Mesendoderm (in vitro differentiated cells): Measurements from ENCODE around the gene ACAN.

Source experiments
- DNase-seq: peaks from one replicate; pipeline ENCODE4 v3.0.0; 2013
- H2AK5ac ChIP-seq: 2 replicates; pipeline ENCODE4 v1.6.1; 2013; ENCODE audit warnings: low read length, inconsistent platforms
- H2BK120ac ChIP-seq: 2 replicates; pipeline ENCODE4 v1.6.1; 2013; ENCODE audit warnings: low read depth, mild to moderate bottlenecking, low read length, moderate library complexity, mixed read lengths
- H2BK15ac ChIP-seq: replicated peaks from 2 replicates; pipeline ENCODE4 v1.6.1; 2013; ENCODE audit warnings: low read depth, mild to moderate bottlenecking, moderate library complexity
- H2BK5ac ChIP-seq: 2 replicates; pipeline ENCODE4 v1.6.1; 2013; ENCODE audit warnings: low read length, inconsistent platforms
- H3K18ac ChIP-seq: 2 replicates; pipeline ENCODE4 v1.6.1; 2013; ENCODE audit warnings: mild to moderate bottlenecking, low read length, mixed read lengths
- H3K23ac ChIP-seq: one replicate; pipeline ENCODE4 v1.6.1; 2013; ENCODE audit warnings: low read length
- H3K27ac ChIP-seq: 2 replicates; pipeline ENCODE4 v1.5.1; 2013; ENCODE audit warnings: low read depth, mild to moderate bottlenecking, inconsistent platforms, low read length, moderate library complexity
- H3K27me3 ChIP-seq: 2 replicates; pipeline ENCODE4 v1.6.1; 2013; ENCODE audit warnings: low read length, control low read depth, mild to moderate bottlenecking, inconsistent platforms; ENCODE audit not compliant: insufficient read depth, poor library complexity
- H3K36me3 ChIP-seq: 2 replicates; pipeline ENCODE4 v1.6.1; 2013; ENCODE audit warnings: low read length, inconsistent platforms; ENCODE audit not compliant: control insufficient read depth, insufficient read depth
- H3K4ac ChIP-seq: one replicate; pipeline ENCODE4 v1.6.1; 2013; ENCODE audit warnings: low read depth, mild to moderate bottlenecking, low read length, moderate library complexity
- H3K4me1 ChIP-seq: 2 replicates; pipeline ENCODE4 v1.6.1; 2013; ENCODE audit warnings: low read depth, low read length, inconsistent platforms; ENCODE audit not compliant: control insufficient read depth
- H3K4me2 ChIP-seq: 2 replicates; pipeline ENCODE4 v1.6.1; 2013; ENCODE audit warnings: low read length
- H3K4me3 ChIP-seq: 2 replicates; pipeline ENCODE4 v1.5.1; 2013; ENCODE audit warnings: mild to moderate bottlenecking, low read length
- H3K56ac ChIP-seq: one replicate; pipeline ENCODE4 v1.6.1; 2013; ENCODE audit warnings: low read length
- H3K79me1 ChIP-seq: 2 replicates; pipeline ENCODE4 v1.6.1; 2013; ENCODE audit warnings: low read length, inconsistent platforms
- H3K79me2 ChIP-seq: 2 replicates; pipeline ENCODE4 v1.6.1; 2013; ENCODE audit warnings: mild to moderate bottlenecking, low read length; ENCODE audit not compliant: control insufficient read depth, insufficient read depth
- H3K9ac ChIP-seq: 2 replicates; pipeline ENCODE4 v1.6.1; 2013; ENCODE audit warnings: low read length, inconsistent platforms
- H4K5ac ChIP-seq: one replicate; pipeline ENCODE4 v1.6.1; 2013; ENCODE audit warnings: low read length
- H4K8ac ChIP-seq: one replicate; pipeline ENCODE4 v1.6.1; 2013; ENCODE audit warnings: low read depth, mild to moderate bottlenecking, control low read depth, low read length, moderate library complexity
- WGBS: extraction: QIAGEN DNeasy Blood & Tissue Kit; methylation state at CpG from one replicate; pipeline ENCODE4 v1.1.7; 2013; ENCODE audit warnings: low lambda C conversion rate, missing lambda C conversion rate; ENCODE audit not compliant: insufficient coverage; ENCODE audit errors: extremely low coverage; 5-methylcytosine and 5-hydroxymethylcytosine counted together

The ACAN gene

DNA sequence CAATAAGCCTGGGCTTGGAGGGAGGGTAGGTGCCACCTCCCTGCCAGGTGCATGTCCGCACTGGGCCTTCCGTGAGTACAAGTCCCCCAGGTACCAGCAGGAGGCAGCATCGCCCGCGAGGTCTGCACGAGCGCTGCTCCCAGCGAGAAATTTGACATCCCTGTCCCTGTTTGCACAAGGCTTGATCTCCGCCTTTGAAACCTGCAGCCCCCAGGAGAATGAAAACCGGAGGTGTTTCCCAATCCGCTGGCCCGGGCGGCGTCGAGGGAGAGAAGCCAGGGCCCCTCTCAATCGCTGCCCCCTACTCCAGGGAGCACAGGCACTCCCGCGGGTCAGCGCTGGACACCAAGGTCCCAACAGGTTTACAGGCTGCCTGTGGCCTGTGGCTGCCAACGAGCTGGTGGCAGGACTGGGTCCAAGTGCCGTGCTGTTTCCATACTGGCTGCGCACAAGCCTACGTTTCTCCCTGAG, 91.1 kb downstream of the ACAN start:
- Histone ChIP-seq H3K4me3 (peak overlapping the region; percentile 36), H2BK15ac (no peak overlapping the region), H3K18ac (no peak overlapping the region), H4K8ac (no peak overlapping the region), H2BK120ac (no peak overlapping the region), H3K9ac (peak overlapping the region; percentile 65), H3K79me1 (no peaks in the 10 kb centered on the region), H3K27me3 (no peaks in the 10 kb centered on the region), H4K5ac (no peak overlapping the region), H2BK5ac (no peak overlapping the region), H3K79me2 (no peaks in the 10 kb centered on the region), H3K27ac (no peak overlapping the region), H2AK5ac (no peak overlapping the region), H3K4me2 (peak overlapping the region; percentile 93), H3K4ac (no peak overlapping the region), H3K23ac (peak overlapping the region; percentile 80), H3K36me3 (no peaks in the 10 kb centered on the region), H3K4me1 (peaks cover 2% of the 10 kb centered on the region), H3K56ac (peak overlapping the region; percentile 49)
- no CpG with 5 or more reads among the region's 23 CpGs for WGBS
- DNase-seq: peak; percentile 88

DNA sequence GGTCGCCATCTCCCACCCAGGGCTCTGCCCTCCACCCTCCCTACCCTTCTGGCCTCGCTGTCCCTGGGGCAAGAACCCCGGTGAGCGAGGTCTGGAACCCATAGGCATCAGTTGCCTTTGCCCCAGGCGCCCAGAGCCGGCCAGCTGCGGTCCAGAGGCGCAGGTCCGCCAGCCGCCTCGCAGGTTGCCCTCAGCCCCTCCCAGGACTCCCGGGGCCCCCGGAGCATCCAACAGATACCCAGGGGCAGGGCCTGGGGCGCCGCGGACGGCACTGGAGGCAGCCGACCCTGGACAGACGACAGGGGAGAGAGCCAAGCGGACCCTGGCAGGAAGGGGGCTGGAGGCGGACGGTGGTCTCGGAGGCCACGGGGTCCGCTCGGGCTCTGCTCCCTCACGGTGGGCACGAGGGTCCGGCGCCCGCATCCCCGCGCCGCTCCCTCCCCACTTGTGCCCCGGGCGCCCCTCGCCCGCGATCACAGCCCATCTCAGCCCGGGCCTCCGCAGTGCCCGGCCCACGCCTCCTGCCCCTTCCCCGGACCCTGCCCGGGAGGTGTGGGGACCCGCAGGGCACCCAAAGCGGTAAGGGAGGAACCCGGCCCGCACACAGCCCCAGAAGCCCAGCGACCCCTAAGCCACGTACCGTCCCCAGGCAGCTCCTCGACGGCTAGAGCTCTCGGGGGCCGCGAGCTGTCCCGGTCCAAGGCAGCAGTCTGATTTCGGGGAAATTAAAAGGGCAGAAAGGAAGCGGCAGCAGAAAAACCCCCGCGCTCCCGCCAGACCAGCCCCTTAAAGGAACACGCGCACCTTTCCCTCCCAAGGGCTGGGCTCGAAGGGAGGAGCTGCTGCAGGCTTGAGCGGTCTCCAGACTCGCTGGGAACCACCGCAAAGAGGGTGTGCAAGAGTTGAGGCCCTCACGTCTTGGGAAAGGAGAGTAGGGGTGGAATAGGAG, 91.9 kb downstream of the ACAN start, which contains the start of gene HAPLN3:
Gene HAPLN3 (minus strand): TSS at position 726 of the 949 bp plus-strand sequence. CDS start 8,246 bp downstream, outside the sequence.
- no peak within 1 kb of the TSS for H3K27ac ChIP-seq
- no peak within 1 kb of the TSS for H4K5ac ChIP-seq
- no peak within 1 kb of the TSS for H2AK5ac ChIP-seq
- peaks cover 2% of the 10 kb centered on the region for H3K4me1 ChIP-seq
- H3K4ac ChIP-seq: no peak within 1 kb of the TSS
- no peak within 1 kb of the TSS for H2BK120ac ChIP-seq
- no peaks in the 10 kb centered on the region for H3K79me2 ChIP-seq
- peak within 1 kb of the TSS; percentile 93 for H3K4me2 ChIP-seq
- H4K8ac ChIP-seq: no peak within 1 kb of the TSS
- no peaks in the 10 kb centered on the region for H3K79me1 ChIP-seq
- peak within 1 kb of the TSS; percentile 65 for H3K9ac ChIP-seq
- no CpG with 5 or more reads among the region's 70 CpGs for WGBS
- H3K23ac ChIP-seq: peak within 1 kb of the TSS; percentile 80
- H3K4me3 ChIP-seq: peak within 1 kb of the TSS; percentile 36
- no peak within 1 kb of the TSS for H2BK5ac ChIP-seq
- H2BK15ac ChIP-seq: no peak within 1 kb of the TSS
- no peaks in the 10 kb centered on the region for H3K36me3 ChIP-seq
- no peaks in the 10 kb centered on the region for H3K27me3 ChIP-seq
- peak; percentile 60 for DNase-seq
- H3K18ac ChIP-seq: peak within 1 kb of the TSS; percentile 6
- peak within 1 kb of the TSS; percentile 85 for H3K56ac ChIP-seq

DNA sequence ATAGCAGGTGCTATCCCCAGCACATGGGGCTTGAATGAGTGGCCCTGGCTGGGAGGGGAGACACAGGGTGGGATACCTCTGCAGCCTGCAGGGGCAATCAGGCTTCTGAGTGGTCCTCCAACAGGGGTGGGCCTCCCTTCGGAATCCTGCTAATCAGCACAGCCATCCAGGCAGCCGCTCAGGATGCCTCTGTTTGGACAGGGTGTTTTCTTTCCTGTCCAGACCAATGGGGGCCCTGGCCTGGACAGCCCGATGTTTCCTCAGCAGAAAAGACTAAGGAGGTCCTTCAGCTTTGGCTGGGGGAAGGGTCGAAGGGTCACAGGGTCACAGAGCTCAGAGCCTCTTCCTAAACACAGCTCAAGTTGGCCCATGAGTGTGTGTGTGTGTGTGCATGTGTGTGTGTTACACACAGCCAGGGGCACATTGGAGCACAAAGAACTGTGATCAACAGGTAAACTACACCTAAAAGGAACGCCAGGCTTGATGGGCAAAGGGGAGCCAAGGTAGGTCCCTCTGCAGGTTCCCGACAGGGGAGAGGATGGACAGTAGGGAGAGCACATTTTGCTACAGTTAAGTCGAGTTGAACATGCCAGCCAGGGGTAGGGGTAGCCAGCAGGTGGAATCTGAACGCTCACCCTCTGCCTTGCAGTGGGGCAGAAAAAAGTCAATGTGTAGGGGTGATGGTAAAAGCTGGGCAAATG, 93.2 kb downstream of the ACAN start:
- Histone ChIP-seq H2BK15ac (no peak overlapping the region), H2BK120ac (no peak overlapping the region), H3K18ac (no peak overlapping the region), H4K8ac (no peak overlapping the region), H3K9ac (no peak overlapping the region), H3K79me1 (no peaks in the 10 kb centered on the region), H3K79me2 (no peaks in the 10 kb centered on the region), H3K4ac (no peak overlapping the region), H4K5ac (no peak overlapping the region), H3K56ac (no peak overlapping the region), H3K36me3 (no peaks in the 10 kb centered on the region), H3K4me3 (no peak overlapping the region), H3K27ac (no peak overlapping the region), H3K4me2 (no peak overlapping the region), H2AK5ac (no peak overlapping the region), H2BK5ac (no peak overlapping the region), H3K23ac (no peak overlapping the region), H3K27me3 (no peaks in the 10 kb centered on the region), H3K4me1 (peaks cover 2% of the 10 kb centered on the region)
- no peak for DNase-seq
- WGBS: no CpG with 5 or more reads among the region's 8 CpGs

DNA sequence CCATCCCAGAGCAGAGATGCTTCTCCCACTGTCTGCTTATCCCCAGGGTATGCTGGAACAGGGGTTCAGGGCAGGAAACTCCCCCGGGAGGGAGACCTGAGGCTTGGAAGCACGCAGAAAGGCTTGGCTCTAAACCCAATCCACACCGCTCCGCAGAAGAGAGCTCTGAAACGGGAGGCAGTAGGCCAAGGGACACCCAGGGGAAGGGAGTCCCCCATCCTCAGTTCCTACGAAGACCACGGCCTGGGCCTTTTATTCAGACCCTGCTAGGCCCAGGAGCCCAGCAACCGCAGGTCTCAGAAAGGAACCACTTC, 93.9 kb downstream of the ACAN start:
- H3K4me3 ChIP-seq: no peak overlapping the region
- H3K27me3 ChIP-seq: no peaks in the 10 kb centered on the region
- H3K9ac ChIP-seq: no peak overlapping the region
- H3K27ac ChIP-seq: no peak overlapping the region
- H4K8ac ChIP-seq: no peak overlapping the region
- no peak overlapping the region for H2BK15ac ChIP-seq
- H3K23ac ChIP-seq: no peak overlapping the region
- H3K4me2 ChIP-seq: no peak overlapping the region
- H3K56ac ChIP-seq: no peak overlapping the region
- H3K4ac ChIP-seq: no peak overlapping the region
- H3K4me1 ChIP-seq: peaks cover 2% of the 10 kb centered on the region
- no peaks in the 10 kb centered on the region for H3K36me3 ChIP-seq
- WGBS: no CpG with 5 or more reads among the region's 8 CpGs
- H3K79me1 ChIP-seq: no peaks in the 10 kb centered on the region
- no peaks in the 10 kb centered on the region for H3K79me2 ChIP-seq
- no peak overlapping the region for H3K18ac ChIP-seq
- no peak overlapping the region for H4K5ac ChIP-seq
- H2AK5ac ChIP-seq: no peak overlapping the region
- DNase-seq: no peak
- H2BK120ac ChIP-seq: no peak overlapping the region
- no peak overlapping the region for H2BK5ac ChIP-seq

DNA sequence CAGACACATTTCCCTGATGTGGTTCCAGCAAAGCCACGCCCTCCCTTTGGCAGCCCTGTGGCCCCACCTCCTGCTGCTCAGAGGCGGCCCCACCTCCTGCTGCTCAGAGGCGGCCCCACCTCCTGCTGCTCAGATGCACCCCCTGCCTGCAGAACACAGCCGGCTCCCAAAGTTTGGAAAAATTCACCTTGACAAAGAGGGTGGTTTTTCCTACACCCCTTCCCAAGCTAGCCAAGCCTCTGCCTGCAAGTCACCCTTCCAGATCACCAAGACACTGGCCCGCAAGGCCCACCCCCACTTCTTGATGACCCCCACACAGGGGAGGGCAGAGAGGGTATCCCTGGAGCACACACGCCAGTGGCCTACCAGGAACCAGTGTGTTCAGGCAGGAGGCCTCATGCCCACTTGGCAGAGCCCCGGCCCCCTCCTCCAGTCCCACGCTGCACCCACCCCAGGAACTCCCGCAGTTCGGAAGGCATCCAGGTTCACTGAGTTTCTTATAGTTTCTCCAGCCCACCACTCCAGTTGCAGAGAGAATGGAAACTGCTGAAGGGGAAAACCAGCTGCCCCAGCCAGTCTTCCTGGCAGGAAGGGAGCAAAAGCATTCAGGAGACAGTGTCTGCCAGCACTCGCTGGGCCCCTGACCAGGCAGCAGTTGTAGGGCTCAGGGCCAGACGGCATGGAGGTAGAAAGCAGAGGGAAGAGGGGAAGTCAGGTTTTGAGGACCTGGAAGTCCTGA, 94.4 kb downstream of the ACAN start:
- Histone ChIP-seq H4K8ac (no peak overlapping the region), H3K36me3 (no peaks in the 10 kb centered on the region), H3K4me2 (no peak overlapping the region), H3K79me1 (no peaks in the 10 kb centered on the region), H2AK5ac (no peak overlapping the region), H3K79me2 (no peaks in the 10 kb centered on the region), H2BK5ac (no peak overlapping the region), H3K27me3 (no peaks in the 10 kb centered on the region), H3K23ac (no peak overlapping the region), H4K5ac (no peak overlapping the region), H3K4me3 (no peak overlapping the region), H3K9ac (no peak overlapping the region), H3K27ac (no peak overlapping the region), H3K18ac (no peak overlapping the region), H3K4ac (no peak overlapping the region), H2BK120ac (no peak overlapping the region), H2BK15ac (no peak overlapping the region), H3K4me1 (peaks cover 2% of the 10 kb centered on the region), H3K56ac (no peak overlapping the region)
- DNase-seq: peak; percentile 54
- no CpG with 5 or more reads among the region's 12 CpGs for WGBS
